ENCODE results near the gene SCN11A. TPM values are rescaled to one million over a fixed set of nuclear protein-coding genes. Genes with fewer than 3 reads are reported as not detected.

SCN11A gene
- total and polyA plus RNA-seq, 2 of the 13 experiments (the other 11 are each of a cell fraction or from before 2014, with no cell fraction given): 0.02 to 0.11 TPM

DNA sequence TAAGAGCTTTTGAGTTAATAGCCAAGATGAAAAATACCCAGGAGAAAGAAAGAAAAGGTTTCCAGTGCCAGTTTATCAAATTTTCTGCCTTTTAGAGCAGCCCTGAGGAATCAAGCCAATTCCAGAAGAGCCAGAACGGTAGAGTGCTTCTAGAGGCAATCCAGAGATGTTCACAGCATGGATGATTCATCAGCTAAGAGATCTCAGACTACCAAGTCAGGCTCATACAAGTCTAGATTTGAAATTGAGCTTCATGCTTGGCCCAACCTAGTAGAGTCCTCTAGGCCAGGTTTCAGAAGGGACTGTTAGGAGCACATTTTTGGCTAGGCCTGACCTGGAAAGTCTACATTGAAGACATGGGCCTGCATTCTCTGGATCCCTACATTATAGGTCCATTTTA is 15.5 kb upstream of the SCN11A start (continued):
- TF ChIP-seq ZNF782 (CRISPR knock-in tag; IDR thresholded peaks at IDR 0.05; ENCODE audit: borderline replicate concordance): no peak

DNA sequence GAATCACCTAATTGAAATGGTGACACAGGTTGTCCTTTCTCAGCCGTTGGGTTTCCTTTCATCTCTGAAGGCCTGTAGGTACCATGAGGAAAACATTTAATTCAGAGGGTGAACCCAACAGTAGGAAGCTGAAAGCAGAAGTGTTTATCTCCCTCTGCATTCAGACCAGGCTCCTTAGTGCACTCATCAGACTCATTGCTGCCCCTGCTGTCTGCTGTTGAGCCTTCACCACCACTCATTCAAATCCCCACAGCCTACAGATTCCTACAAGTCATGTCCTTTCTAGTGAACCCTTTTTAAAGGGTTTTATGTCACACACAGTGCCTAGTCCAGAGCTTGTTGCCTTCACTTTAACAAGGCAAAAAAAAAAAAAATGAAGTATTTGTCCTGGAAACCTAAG is 13.5 kb upstream of the SCN11A start:
- H3K9ac ChIP-seq (ENCODE audit: insufficient read depth, low read depth, low read length): no peak overlapping the region
- H4K20me1 ChIP-seq (ENCODE audit: insufficient read depth, low read length): peaks cover 26% of the 10 kb centered on the region; the same call in 1 of the 2 replicates
- H3K27me3 ChIP-seq (ENCODE audit: control insufficient read depth in 1 of 2, insufficient read depth in 2 of 2, low read length in 2 of 2): no peaks in the 10 kb centered on the region
- H3K4me3 ChIP-seq (replicated peaks in 1 of 3; ENCODE audit: insufficient read depth in 1 of 3, low read depth in 2 of 3, low read length in 3 of 3): no peak overlapping the region
- WGBS (ENCODE audit: low lambda C conversion rate): 25% methylated on average over 1 of the region's 1 CpG
- H3K27ac ChIP-seq (ENCODE audit: extremely low read length, insufficient read depth, low read length): no peak overlapping the region
- intact Hi-C loops (cut with micrococcal nuclease; ENCODE audit: unreplicated experiment) (no loop called here), in situ Hi-C loops (cut with HindIII; ENCODE audit: extremely low pct_ligation_motif_present, low pct_unique_long_range_greater_than_20kb) (no loop called here)
- H2AFZ ChIP-seq (ENCODE audit: low read length): no peak overlapping the region
- no TSS peak for BruUV-seq (replicated peaks)
- CTCF ChIA-PET (ENCODE audit: low intra/inter-chr PET ratio, low total read pairs): no interaction called here
- peak; percentile 43 for FAIRE-seq
- H3K36me3 ChIP-seq (replicated peaks in 1 of 2; ENCODE audit: control insufficient read depth in 1 of 2, insufficient read depth in 2 of 2, low read length in 2 of 2): peaks cover 4 to 41% of the 10 kb centered on the region in 2 experiments
- peak; percentile 98 for ATAC-seq
- DNase-seq (ENCODE audit: low spot score): peak; percentile 29
- H3K79me2 ChIP-seq (ENCODE audit: insufficient read depth, low read length): peaks cover 19% of the 10 kb centered on the region
- H3K9me3 ChIP-seq (ENCODE audit: low read length): no peaks in the 10 kb centered on the region
- no peak overlapping the region for H3K4me2 ChIP-seq (ENCODE audit: low read depth, low read length)
- POLR2A ChIA-PET: no interaction called here
- H3K4me1 ChIP-seq (ENCODE audit: insufficient read depth, low read length): peaks cover 12% of the 10 kb centered on the region
- TF ChIP-seq HDAC6 (IDR thresholded peaks at IDR 0.05; ENCODE audit: low read depth, low read length): no peak
- TF ChIP-seq, protein P1, sequence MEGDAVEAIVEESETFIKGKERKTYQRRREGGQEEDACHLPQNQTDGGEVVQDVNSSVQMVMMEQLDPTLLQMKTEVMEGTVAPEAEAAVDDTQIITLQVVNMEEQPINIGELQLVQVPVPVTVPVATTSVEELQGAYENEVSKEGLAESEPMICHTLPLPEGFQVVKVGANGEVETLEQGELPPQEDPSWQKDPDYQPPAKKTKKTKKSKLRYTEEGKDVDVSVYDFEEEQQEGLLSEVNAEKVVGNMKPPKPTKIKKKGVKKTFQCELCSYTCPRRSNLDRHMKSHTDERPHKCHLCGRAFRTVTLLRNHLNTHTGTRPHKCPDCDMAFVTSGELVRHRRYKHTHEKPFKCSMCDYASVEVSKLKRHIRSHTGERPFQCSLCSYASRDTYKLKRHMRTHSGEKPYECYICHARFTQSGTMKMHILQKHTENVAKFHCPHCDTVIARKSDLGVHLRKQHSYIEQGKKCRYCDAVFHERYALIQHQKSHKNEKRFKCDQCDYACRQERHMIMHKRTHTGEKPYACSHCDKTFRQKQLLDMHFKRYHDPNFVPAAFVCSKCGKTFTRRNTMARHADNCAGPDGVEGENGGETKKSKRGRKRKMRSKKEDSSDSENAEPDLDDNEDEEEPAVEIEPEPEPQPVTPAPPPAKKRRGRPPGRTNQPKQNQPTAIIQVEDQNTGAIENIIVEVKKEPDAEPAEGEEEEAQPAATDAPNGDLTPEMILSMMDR (CRISPR knock-in tag; IDR thresholded peaks at IDR 0.05): peak; percentile 34
- TF ChIP-seq, protein P2, sequence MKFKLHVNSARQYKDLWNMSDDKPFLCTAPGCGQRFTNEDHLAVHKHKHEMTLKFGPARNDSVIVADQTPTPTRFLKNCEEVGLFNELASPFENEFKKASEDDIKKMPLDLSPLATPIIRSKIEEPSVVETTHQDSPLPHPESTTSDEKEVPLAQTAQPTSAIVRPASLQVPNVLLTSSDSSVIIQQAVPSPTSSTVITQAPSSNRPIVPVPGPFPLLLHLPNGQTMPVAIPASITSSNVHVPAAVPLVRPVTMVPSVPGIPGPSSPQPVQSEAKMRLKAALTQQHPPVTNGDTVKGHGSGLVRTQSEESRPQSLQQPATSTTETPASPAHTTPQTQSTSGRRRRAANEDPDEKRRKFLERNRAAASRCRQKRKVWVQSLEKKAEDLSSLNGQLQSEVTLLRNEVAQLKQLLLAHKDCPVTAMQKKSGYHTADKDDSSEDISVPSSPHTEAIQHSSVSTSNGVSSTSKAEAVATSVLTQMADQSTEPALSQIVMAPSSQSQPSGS (CRISPR knock-in tag; IDR thresholded peaks at IDR 0.05): no peak
- no peak for TF ChIP-seq CENPT (CRISPR knock-in tag; IDR thresholded peaks at IDR 0.05; ENCODE audit: low read depth)
- TF ChIP-seq, protein P3, sequence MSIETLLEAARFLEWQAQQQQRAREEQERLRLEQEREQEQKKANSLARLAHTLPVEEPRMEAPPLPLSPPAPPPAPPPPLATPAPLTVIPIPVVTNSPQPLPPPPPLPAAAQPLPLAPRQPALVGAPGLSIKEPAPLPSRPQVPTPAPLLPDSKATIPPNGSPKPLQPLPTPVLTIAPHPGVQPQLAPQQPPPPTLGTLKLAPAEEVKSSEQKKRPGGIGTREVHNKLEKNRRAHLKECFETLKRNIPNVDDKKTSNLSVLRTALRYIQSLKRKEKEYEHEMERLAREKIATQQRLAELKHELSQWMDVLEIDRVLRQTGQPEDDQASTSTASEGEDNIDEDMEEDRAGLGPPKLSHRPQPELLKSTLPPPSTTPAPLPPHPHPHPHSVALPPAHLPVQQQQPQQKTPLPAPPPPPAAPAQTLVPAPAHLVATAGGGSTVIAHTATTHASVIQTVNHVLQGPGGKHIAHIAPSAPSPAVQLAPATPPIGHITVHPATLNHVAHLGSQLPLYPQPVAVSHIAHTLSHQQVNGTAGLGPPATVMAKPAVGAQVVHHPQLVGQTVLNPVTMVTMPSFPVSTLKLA (IDR thresholded peaks at IDR 0.05): no peak
- TF ChIP-seq STAG1 (CRISPR knock-in tag; IDR thresholded peaks at IDR 0.05): 0 out of 2 replicates have a peak, but pooled peaks have one; percentile 12
- no peak for TF ChIP-seq SMAD3 (CRISPR knock-in tag; IDR thresholded peaks at IDR 0.05)
- no peak for TF ChIP-seq ZNF225 (CRISPR knock-in tag; IDR thresholded peaks at IDR 0.05)
- no peak for TF ChIP-seq SOX5 (CRISPR knock-in tag; IDR thresholded peaks at IDR 0.05; ENCODE audit: borderline replicate concordance)
- no peak for TF ChIP-seq ELF4 (CRISPR knock-in tag; IDR thresholded peaks at IDR 0.05; ENCODE audit: borderline replicate concordance)
- TF ChIP-seq SMARCC2 (IDR thresholded peaks at IDR 0.05): no peak
- TF ChIP-seq CENPX (CRISPR knock-in tag; IDR thresholded peaks at IDR 0.05): no peak
- TF ChIP-seq SNAI1 (CRISPR knock-in tag; IDR thresholded peaks at IDR 0.05; ENCODE audit: borderline replicate concordance): no peak
